SK-N-SH (cell line): ENCODE results near the gene DHRS13. TPM values are rescaled to one million over a fixed set of nuclear protein-coding genes. Genes with fewer than 3 reads are reported as not detected.

Experiments used
- CTCF ChIA-PET: fragments of 300-600, 350-600 bp; formaldehyde crosslinking; extraction: SDS; loops from one replicate; lab custom pipeline; 2021; lab: Yijun Ruan, JAX
- POLR2A ChIA-PET: fragments of 350-600 bp; sonication (Branson Sonifier 250); formaldehyde crosslinking; extraction: SDS; loops from one replicate; lab custom pipeline; 2020; ENCODE audit warnings: antibody characterized with exemption, inconsistent platforms; lab: Yijun Ruan, JAX
- DNase-seq: peaks from one replicate; pipeline ENCODE4 v3.0.0; 2012
- H2AFZ ChIP-seq: fragments of 200-600 bp; sonication (generic); 2 replicates; pipeline ENCODE4 v1.8.1; 2016; ENCODE audit warnings: antibody characterized with exemption, mild to moderate bottlenecking, low read depth
- H3F3A ChIP-seq: fragments of 200-600 bp; sonication (generic); replicated peaks from 2 replicates; pipeline ENCODE3; 2016; ENCODE audit warnings: antibody characterized with exemption, mild to moderate bottlenecking; ENCODE audit not compliant: insufficient read depth
- H3K27ac ChIP-seq, 2 experiments: fragments of 200-500 bp in 1 of 2; fragments of 200-600 bp in 1 of 2; sonication (Bioruptor generic) in 1 of 2; sonication (generic), shearing (Covaris generic) in 1 of 2; 2 replicates each; pipeline versions ENCODE4 v1.5.1 to v1.6.1; 2014 to 2016; ENCODE audit warnings: low read depth in 2 of 2, inconsistent platforms in 1 of 2, low read length in 1 of 2, mild to moderate bottlenecking in 1 of 2, mixed read lengths in 1 of 2
- H3K27me3 ChIP-seq: fragments of 200-600 bp; sonication (generic), shearing (Covaris generic); 2 replicates; pipeline ENCODE4 v1.6.1; 2016; ENCODE audit warnings: mixed run types; ENCODE audit not compliant: insufficient read depth
- H3K36me3 ChIP-seq, 2 experiments: fragments of 200-500 bp in 1 of 2; fragments of 200-600 bp in 1 of 2; sonication (Bioruptor generic) in 1 of 2; sonication (generic) in 1 of 2; replicated peaks in 1 of 2; 2 replicates each; pipeline versions ENCODE3 to v1.5.1; 2014 to 2016; ENCODE audit warnings: low read length in 1 of 2, mild to moderate bottlenecking in 1 of 2; ENCODE audit not compliant: insufficient read depth in 2 of 2, control insufficient read depth in 1 of 2
- H3K4me1 ChIP-seq, 2 experiments: fragments of 200-500 bp in 1 of 2; fragments of 200-600 bp in 1 of 2; sonication (Bioruptor generic) in 1 of 2; sonication (generic), shearing (Covaris generic) in 1 of 2; 2 replicates each; pipeline versions ENCODE4 v1.5.1 to v1.6.1; 2014 to 2016; ENCODE audit warnings: low read depth in 1 of 2, low read length in 1 of 2, mixed run types in 1 of 2; ENCODE audit not compliant: insufficient read depth in 2 of 2, control insufficient read depth in 1 of 2
- H3K4me2 ChIP-seq: fragments of 200-600 bp; sonication (generic), shearing (Covaris generic); 2 replicates; pipeline ENCODE4 v1.6.1; 2017; ENCODE audit warnings: mixed run types
- H3K4me3 ChIP-seq, 2 experiments: fragments of 200-500 bp in 1 of 2; fragments of 200-600 bp in 1 of 2; sonication (Bioruptor generic) in 1 of 2; sonication (generic), shearing (Covaris generic) in 1 of 2; 2 replicates each; pipeline versions ENCODE4 v1.5.1 to v1.8.1; 2014 to 2016; ENCODE audit warnings: low read depth in 2 of 2, inconsistent platforms in 1 of 2, low read length in 1 of 2, mild to moderate bottlenecking in 1 of 2, mixed read lengths in 1 of 2, moderate library complexity in 1 of 2
- H3K79me2 ChIP-seq: fragments of 200-600 bp; sonication (generic); 2 replicates; pipeline ENCODE4 v1.8.1; 2017; ENCODE audit warnings: mild to moderate bottlenecking; ENCODE audit not compliant: insufficient read depth
- H3K9ac ChIP-seq: fragments of 200-600 bp; sonication (generic); 2 replicates; pipeline ENCODE4 v1.6.1; 2017; ENCODE audit warnings: mixed run types
- H3K9me2 ChIP-seq: fragments of 200-600 bp; sonication (generic); 2 replicates; pipeline ENCODE4 v1.6.1; 2017; ENCODE audit warnings: mixed run types
- H3K9me3 ChIP-seq: fragments of 200-600 bp; sonication (generic); 2 replicates; pipeline ENCODE4 v1.6.1; 2017; ENCODE audit warnings: mixed run types, mild to moderate bottlenecking, moderate library complexity
- H4K20me1 ChIP-seq: fragments of 200-600 bp; sonication (generic); 2 replicates; pipeline ENCODE4 v1.6.1; 2017; ENCODE audit warnings: mild to moderate bottlenecking, mixed run types; ENCODE audit not compliant: insufficient read depth
- CHD2 ChIP-seq: fragments of 150-350 bp; IDR thresholded peaks from 2 replicates; pipeline ENCODE4 v1.6.1; 2018; ENCODE audit warnings: low read length; ENCODE audit not compliant: partially characterized antibody
- EP300 ChIP-seq, 2 experiments: IDR thresholded peaks; 2 replicates each; pipeline versions ENCODE4 v1.4.0 to v1.6.1; 2012; ENCODE audit warnings: borderline replicate concordance in 1 of 2, low read depth in 1 of 2, low read length in 1 of 2
- FOSL2 ChIP-seq: IDR thresholded peaks from 2 replicates; pipeline ENCODE4 v1.4.0; 2012; ENCODE audit warnings: low read depth, mild to moderate bottlenecking, moderate library complexity, borderline replicate concordance
- FOXJ3 ChIP-seq: sonication (generic); formaldehyde crosslinking; IDR thresholded peaks from 2 replicates; pipeline ENCODE4 v1.5.1; 2020; ENCODE audit warnings: mild to moderate bottlenecking, missing genetic modification reagents
- JUND ChIP-seq: IDR thresholded peaks from 2 replicates; pipeline ENCODE4 v1.4.0; 2012
- NRF1 ChIP-seq: IDR thresholded peaks from 2 replicates; pipeline ENCODE4 v1.6.1; 2012; ENCODE audit warnings: low read depth, mild to moderate bottlenecking, low read length
- RXRA ChIP-seq: IDR thresholded peaks from 2 replicates; pipeline ENCODE4 v1.4.0; 2012; ENCODE audit warnings: low read depth, mild to moderate bottlenecking, borderline replicate concordance
- TAF1 ChIP-seq: IDR thresholded peaks from 2 replicates; pipeline ENCODE4 v1.6.1; 2012; ENCODE audit warnings: low read depth, mild to moderate bottlenecking, low read length, moderate library complexity, borderline replicate concordance
- TEAD4 ChIP-seq: IDR thresholded peaks from 2 replicates; pipeline ENCODE4 v1.4.0; 2012; ENCODE audit warnings: mild to moderate bottlenecking, borderline replicate concordance; ENCODE audit not compliant: insufficient read depth
- USF1 ChIP-seq: IDR thresholded peaks from 2 replicates; pipeline ENCODE4 v1.4.0; 2012; ENCODE audit warnings: low read depth, borderline replicate concordance
- USF2 ChIP-seq: fragments of 150-350 bp; IDR thresholded peaks from 2 replicates; pipeline ENCODE4 v1.6.1; 2017; ENCODE audit warnings: antibody characterized with exemption, low read length, low read depth, borderline replicate concordance
- WGBS: methylation state at CpG from one replicate; pipeline ENCODE4 v1.1.6; 2017; ENCODE audit warnings: low lambda C conversion rate; 5-methylcytosine and 5-hydroxymethylcytosine counted together
- polyA plus RNA-seq, 3 experiments: library from polyadenylated mRNA; depleted of rRNA; stranded (reverse); fragments of >200 nt; gene quantifications; 2 replicates each; pipeline ENCODE4 v1.2.3, GENCODE V29; 2012

DHRS13 gene
- polyA plus RNA-seq, 1 of the 3 experiments (the other 2 are of a cell fraction): 7.4 TPM

GRCh38 chr17:28929787-28930186 lies 26.9 kb upstream of the DHRS13 start (continued):
- TF ChIP-seq CHD2: peak; percentile 26
- TF ChIP-seq FOXJ3 (CRISPR knock-in tag): no peak
- peak in 1 of 2 experiments; percentile 89; a peak in 2 of 4 replicates for TF ChIP-seq EP300 (IDR thresholded peaks at IDR 0.05; ENCODE audit: borderline replicate concordance in 1 of 2, low read depth in 1 of 2, low read length in 1 of 2)
- no peak for TF ChIP-seq TEAD4

DNA sequence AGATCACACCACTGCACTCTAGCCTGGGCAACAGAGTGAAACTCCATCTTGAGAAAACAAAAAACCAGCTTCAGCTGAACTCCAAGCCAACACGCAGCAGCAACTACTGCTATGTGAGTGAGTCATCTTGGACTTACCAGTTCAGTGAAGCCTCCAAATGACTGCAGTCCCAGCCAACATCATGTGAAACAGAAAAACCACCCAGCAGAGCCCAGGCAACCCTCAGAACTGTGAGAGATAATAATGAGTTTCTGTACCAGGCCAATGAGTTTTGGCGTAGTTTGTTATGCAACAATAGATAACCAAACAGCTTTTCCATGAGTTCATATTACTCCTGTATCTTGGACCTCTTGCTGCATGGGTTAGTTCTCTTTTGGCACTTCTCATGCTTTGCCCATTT lies 25.2 kb upstream of the DHRS13 start:
- no peak overlapping the region for H3K4me3 ChIP-seq
- ChIA-PET CTCF (interaction anchor here (1.3 to 6.3 kb wide), 5 partner anchors 11 to 202 kb away, joined by 4 to 44 read pairs (median 4); partner anchors contain the start of gene TLCD1), POLR2A (no interaction called here)
- 100% methylated on average over 2 of the region's 2 CpGs for WGBS
- no peak overlapping the region for H3K4me2 ChIP-seq
- H3K9ac ChIP-seq: no peak overlapping the region
- DNase-seq: no peak
- peaks cover 10 to 16% of the 10 kb centered on the region in 2 experiments; a peak in 2 of 4 replicates for H3K4me1 ChIP-seq
- H2AFZ ChIP-seq: no peak overlapping the region
- peaks cover 14 to 36% of the 10 kb centered on the region in 2 experiments for H3K36me3 ChIP-seq
- no peaks in the 10 kb centered on the region for H3K9me2 ChIP-seq
- H3K79me2 ChIP-seq: peaks cover 100% of the 10 kb centered on the region
- peaks cover 61% of the 10 kb centered on the region for H4K20me1 ChIP-seq
- H3F3A ChIP-seq: peaks cover 16% of the 10 kb centered on the region
- H3K27me3 ChIP-seq: no peaks in the 10 kb centered on the region
- TF ChIP-seq CHD2 (no peak), TAF1 (no peak), TEAD4 (no peak), FOSL2 (0 out of 2 replicates have a peak, but pooled peaks have one; percentile 14), RXRA (no peak)
- no peaks in the 10 kb centered on the region for H3K9me3 ChIP-seq
- no peak overlapping the region for H3K27ac ChIP-seq

DNA sequence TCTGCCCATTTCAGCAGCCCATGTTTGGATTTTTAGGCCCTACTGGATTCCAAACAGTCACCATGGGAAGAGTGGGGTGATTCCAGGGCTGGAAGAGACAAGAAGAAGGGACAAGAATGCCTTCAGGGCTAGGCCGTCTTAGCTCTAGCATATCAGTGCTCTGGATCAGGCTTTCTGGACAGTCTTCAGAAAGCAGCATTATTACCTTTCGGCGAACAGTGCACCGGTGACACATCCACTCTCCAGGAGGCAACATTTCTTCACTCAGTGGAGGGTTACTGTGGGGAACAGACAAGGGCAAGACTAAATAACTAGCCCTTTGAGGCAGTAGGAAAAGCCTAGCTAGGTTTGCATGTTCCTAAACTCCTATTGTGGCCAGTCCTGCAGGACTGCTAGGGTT lies 23.9 kb upstream of the DHRS13 start:
- Histone ChIP-seq H4K20me1 (peaks cover 50% of the 10 kb centered on the region), H3K9me3 (no peaks in the 10 kb centered on the region), H3K4me3 (no peak overlapping the region), H3K9ac (no peak overlapping the region), H3K9me2 (no peaks in the 10 kb centered on the region), H2AFZ (no peak overlapping the region), H3K79me2 (peaks cover 100% of the 10 kb centered on the region), H3K4me1 (peaks cover 10 to 16% of the 10 kb centered on the region in 2 experiments; a peak in 2 of 4 replicates), H3K27ac (peak overlapping the region in 1 of 2 experiments; percentile 60; a peak in 2 of 4 replicates), H3K27me3 (no peaks in the 10 kb centered on the region), H3K36me3 (peaks cover 27 to 40% of the 10 kb centered on the region in 2 experiments), H3K4me2 (no peak overlapping the region), H3F3A (peaks cover 16% of the 10 kb centered on the region)
- WGBS: 96% methylated on average over 4 of the region's 4 CpGs
- CTCF ChIA-PET: interaction anchor here (0.9 to 6.3 kb wide), 8 partner anchors 10 to 200 kb away, joined by 3 to 44 read pairs (median 4); partner anchors contain the start of gene TLCD1
- POLR2A ChIA-PET: no interaction called here
- DNase-seq: no peak
- TF ChIP-seq FOXJ3 (CRISPR knock-in tag) (no peak), JUND (no peak), USF1 (no peak), NRF1 (no peak), RXRA (no peak), USF2 (no peak)
